Chondrocyte (in vitro differentiated cells): ENCODE data around the gene TMEM132D. TPM values are rescaled to one million over a fixed set of nuclear protein-coding genes. Genes with fewer than 3 reads are reported as not detected.

Experiments used
- DNase-seq: peaks from one replicate; pipeline ENCODE4 v3.0.0; 2021; ENCODE audit warnings: mixed read lengths, low spot score
- H3K27ac Mint-ChIP-seq: one replicate; pipeline ENCODE4 v1.8.0; 2021; ENCODE audit warnings: mild to moderate bottlenecking, moderate library complexity, mixed read lengths; ENCODE audit not compliant: unreplicated experiment
- H3K27me3 Mint-ChIP-seq: 2 replicates; pipeline ENCODE4 v1.8.0; 2021; ENCODE audit warnings: low read depth, mixed read lengths
- H3K36me3 Mint-ChIP-seq: 2 replicates; pipeline ENCODE4 v1.8.0; 2021; ENCODE audit warnings: low read depth, mixed read lengths
- H3K4me1 Mint-ChIP-seq: 2 replicates; pipeline ENCODE4 v1.8.0; 2021; ENCODE audit warnings: low read depth, mild to moderate bottlenecking, mixed read lengths
- H3K4me3 Mint-ChIP-seq: one replicate; pipeline ENCODE4 v1.8.0; 2021; ENCODE audit warnings: mild to moderate bottlenecking, moderate library complexity, mixed read lengths; ENCODE audit not compliant: unreplicated experiment
- H3K9me3 Mint-ChIP-seq: 2 replicates; pipeline ENCODE4 v1.8.0; 2021; ENCODE audit warnings: low read depth, mixed read lengths
- total RNA-seq: library from RNA; stranded (reverse); gene quantifications from 3 replicates; pipeline ENCODE4 v1.2.1, GENCODE V29; 2021
- TF ChIP-seq, protein P1 (sequence below): fragments of 200-600 bp; sonication (generic); IDR thresholded peaks from 2 replicates; pipeline ENCODE4 v1.5.0; 2021; ENCODE audit warnings: antibody characterized with exemption, mild to moderate bottlenecking, moderate library complexity

Gene TMEM132D
- total RNA-seq, 1 donor from 2014 or later, result 3.1 TPM

DNA sequence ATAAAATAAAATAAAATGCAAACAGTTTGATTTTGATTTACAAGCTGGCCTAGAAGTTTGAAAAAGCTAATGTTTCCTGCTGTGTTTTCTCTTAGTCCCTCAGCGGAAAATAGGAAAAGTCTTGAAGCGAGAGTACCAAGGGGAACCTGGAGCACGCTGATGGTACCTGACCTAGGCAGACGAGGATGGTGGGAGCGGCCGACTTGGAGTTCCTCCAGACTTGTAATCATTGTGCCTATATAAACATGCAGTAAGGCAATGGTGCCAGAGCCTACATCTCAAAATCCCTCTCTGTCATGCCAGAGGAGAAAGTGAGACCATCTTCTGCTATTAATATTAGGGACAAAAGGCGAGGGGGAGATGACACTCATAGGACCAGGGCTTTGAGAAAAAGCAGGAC lies 371.7 kb downstream of the TMEM132D start:
- H3K9me3 Mint-ChIP-seq, result no peaks in the 10 kb centered on the region
- TF ChIP-seq, protein P1, sequence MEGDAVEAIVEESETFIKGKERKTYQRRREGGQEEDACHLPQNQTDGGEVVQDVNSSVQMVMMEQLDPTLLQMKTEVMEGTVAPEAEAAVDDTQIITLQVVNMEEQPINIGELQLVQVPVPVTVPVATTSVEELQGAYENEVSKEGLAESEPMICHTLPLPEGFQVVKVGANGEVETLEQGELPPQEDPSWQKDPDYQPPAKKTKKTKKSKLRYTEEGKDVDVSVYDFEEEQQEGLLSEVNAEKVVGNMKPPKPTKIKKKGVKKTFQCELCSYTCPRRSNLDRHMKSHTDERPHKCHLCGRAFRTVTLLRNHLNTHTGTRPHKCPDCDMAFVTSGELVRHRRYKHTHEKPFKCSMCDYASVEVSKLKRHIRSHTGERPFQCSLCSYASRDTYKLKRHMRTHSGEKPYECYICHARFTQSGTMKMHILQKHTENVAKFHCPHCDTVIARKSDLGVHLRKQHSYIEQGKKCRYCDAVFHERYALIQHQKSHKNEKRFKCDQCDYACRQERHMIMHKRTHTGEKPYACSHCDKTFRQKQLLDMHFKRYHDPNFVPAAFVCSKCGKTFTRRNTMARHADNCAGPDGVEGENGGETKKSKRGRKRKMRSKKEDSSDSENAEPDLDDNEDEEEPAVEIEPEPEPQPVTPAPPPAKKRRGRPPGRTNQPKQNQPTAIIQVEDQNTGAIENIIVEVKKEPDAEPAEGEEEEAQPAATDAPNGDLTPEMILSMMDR, result no peak
- DNase-seq, result no peak
- H3K27ac Mint-ChIP-seq, result no peak overlapping the region
- H3K27me3 Mint-ChIP-seq, result no peaks in the 10 kb centered on the region
- H3K4me3 Mint-ChIP-seq, result no peak overlapping the region
- no peaks in the 10 kb centered on the region for H3K36me3 Mint-ChIP-seq
- no peaks in the 10 kb centered on the region for H3K4me1 Mint-ChIP-seq

DNA sequence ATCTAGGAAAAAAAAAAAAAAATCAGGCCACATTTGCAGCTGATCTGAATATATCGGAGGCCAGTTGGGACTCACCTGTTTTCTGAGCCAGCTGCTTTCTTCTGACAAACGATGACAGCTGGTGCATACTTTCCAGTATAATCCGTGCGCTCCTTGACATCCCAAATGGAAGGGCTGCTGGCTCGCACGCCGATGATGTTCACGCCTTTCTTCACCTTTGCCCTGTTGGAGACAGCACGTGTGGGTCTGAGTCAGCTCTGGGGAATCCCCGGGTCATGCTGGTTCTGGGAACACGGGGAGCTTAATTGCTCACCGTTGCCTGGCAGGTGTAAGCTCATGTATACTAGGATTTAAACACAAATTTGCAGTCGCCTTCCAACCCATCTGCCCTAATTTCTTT lies 372.8 kb downstream of the TMEM132D start:
- Mint-ChIP-seq H3K9me3 (no peaks in the 10 kb centered on the region), H3K27me3 (no peaks in the 10 kb centered on the region), H3K4me3 (no peak overlapping the region), H3K4me1 (no peaks in the 10 kb centered on the region), H3K36me3 (no peaks in the 10 kb centered on the region), H3K27ac (no peak overlapping the region)
- TF ChIP-seq, protein P1, result no peak
- no peak for DNase-seq

DNA sequence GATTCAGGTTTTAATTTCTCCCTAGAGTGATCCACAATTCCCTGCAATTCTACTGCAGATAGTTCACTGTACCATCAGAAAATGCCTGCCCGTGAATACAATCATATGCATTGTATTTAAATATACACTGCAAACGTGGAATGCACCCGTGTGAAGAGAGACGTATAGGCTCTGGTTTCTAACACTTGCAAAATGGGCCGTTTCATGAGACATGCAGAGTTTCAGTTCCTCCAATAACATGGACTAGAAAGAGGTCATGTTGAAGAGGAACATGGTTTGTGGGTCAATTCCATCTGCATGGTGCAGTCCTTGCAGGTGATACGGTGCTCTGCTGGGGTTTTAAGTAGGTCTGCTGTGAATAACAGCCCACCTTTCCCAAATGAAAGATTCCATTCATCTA lies 373.3 kb downstream of the TMEM132D start:
- no peaks in the 10 kb centered on the region for H3K27me3 Mint-ChIP-seq
- TF ChIP-seq, protein P1, result no peak
- H3K4me3 Mint-ChIP-seq, result no peak overlapping the region
- H3K36me3 Mint-ChIP-seq, result no peaks in the 10 kb centered on the region
- H3K27ac Mint-ChIP-seq, result no peak overlapping the region
- H3K4me1 Mint-ChIP-seq, result no peaks in the 10 kb centered on the region
- H3K9me3 Mint-ChIP-seq, result peaks cover 3% of the 10 kb centered on the region
- no peak for DNase-seq

DNA sequence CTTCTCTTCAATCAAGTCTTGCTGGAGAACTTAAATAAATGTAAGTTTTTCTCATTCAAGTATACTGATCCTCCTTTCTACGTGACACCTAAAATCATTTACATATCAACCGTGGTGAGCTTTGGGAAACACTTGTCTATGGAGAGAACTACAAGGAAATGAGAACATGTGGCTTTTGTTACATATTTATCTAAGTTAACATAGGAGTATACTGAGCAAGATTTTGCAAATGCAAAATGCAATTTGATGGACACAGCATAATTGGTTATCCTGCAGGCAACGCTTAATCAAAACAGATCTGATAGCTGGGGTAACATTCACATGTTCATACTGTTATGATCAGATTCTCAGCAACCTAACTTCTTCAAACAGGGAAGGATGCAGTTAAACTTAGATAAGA lies 376.3 kb downstream of the TMEM132D start:
- Mint-ChIP-seq H3K36me3 (no peaks in the 10 kb centered on the region), H3K27ac (no peak overlapping the region), H3K4me1 (no peaks in the 10 kb centered on the region), H3K9me3 (peaks cover 5% of the 10 kb centered on the region), H3K4me3 (no peak overlapping the region), H3K27me3 (no peaks in the 10 kb centered on the region)
- no peak for DNase-seq
- TF ChIP-seq, protein P1, result no peak

DNA sequence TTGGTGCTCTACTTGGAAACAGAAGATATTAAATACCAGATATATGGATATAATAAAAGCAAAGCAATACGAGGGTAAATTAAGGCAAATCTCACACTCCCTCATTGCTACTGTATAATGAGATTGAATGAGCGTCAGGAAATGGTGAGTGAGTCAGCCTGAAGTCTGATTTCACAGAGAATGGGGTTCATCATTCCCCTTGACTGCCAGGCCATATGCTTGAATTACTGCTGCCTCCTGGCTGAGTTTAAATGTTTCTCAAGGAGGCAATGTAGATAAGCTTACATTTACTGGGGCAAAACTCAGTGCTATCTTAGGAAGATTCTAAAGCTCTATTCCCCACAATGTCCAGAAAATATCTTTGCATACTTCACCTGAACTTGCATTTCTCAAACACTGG lies 380.2 kb downstream of the TMEM132D start:
- peaks cover 5% of the 10 kb centered on the region for H3K9me3 Mint-ChIP-seq
- H3K36me3 Mint-ChIP-seq, result no peaks in the 10 kb centered on the region
- no peaks in the 10 kb centered on the region for H3K27me3 Mint-ChIP-seq
- H3K4me1 Mint-ChIP-seq, result peaks cover 4% of the 10 kb centered on the region
- TF ChIP-seq, protein P1, result no peak
- no peak overlapping the region for H3K4me3 Mint-ChIP-seq
- no peak for DNase-seq
- no peak overlapping the region for H3K27ac Mint-ChIP-seq
